GM18519 (cell line): Measurements from ENCODE around the gene FAM163B.
"Not testable (repeated sequence)": the region's sequence is repeated elsewhere in the genome, so short reads cannot be mapped to it uniquely, and the experiment has no call there.

ENCODE experiments used
- ATAC-seq: cut with Tn5 transposase; IDR thresholded peaks from one replicate; pipeline ENCODE4 v1.9.1; 2021; ENCODE audit warnings: mild to moderate bottlenecking, moderate library complexity; ENCODE audit not compliant: unreplicated experiment, low FRiP score

FAM163B gene

GRCh38 chr9:133640160-133640559, 31.0 kb upstream of the FAM163B start:
- ATAC-seq, result no peak

GRCh38 chr9:133639613-133640012, 30.4 kb upstream of the FAM163B start:
- no peak for ATAC-seq

- ATAC-seq, result no peak
Observed at GRCh38 chr9:133638711-133639110, 29.5 kb upstream of the FAM163B start.

- ATAC-seq, result no peak
Observed at GRCh38 chr9:133638076-133638475, 28.9 kb upstream of the FAM163B start.

- no peak for ATAC-seq
Observed at GRCh38 chr9:133637451-133638055, 28.4 kb upstream of the FAM163B start.

- ATAC-seq, result no peak
Observed at GRCh38 chr9:133636902-133637301, 27.7 kb upstream of the FAM163B start.

- ATAC-seq, result no peak
Observed at GRCh38 chr9:133635533-133636531, 26.6 kb upstream of the FAM163B start, which contains the start of gene DBH. DBH (plus strand) TSS chr9:133636363; CDS start chr9:133636372, 9 bp downstream.

GRCh38 chr9:133635098-133635497, 25.9 kb upstream of the FAM163B start:
- ATAC-seq, result no peak

GRCh38 chr9:133634081-133634691, 25.0 kb upstream of the FAM163B start:
- no peak for ATAC-seq

GRCh38 chr9:133633681-133634080, 24.5 kb upstream of the FAM163B start:
- no peak for ATAC-seq

GRCh38 chr9:133632806-133633680, 23.9 kb upstream of the FAM163B start:
- ATAC-seq, result no peak

- no peak for ATAC-seq
Observed at GRCh38 chr9:133631111-133631510, 21.9 kb upstream of the FAM163B start.

GRCh38 chr9:133629221-133630110, 20.3 kb upstream of the FAM163B start:
- no peak for ATAC-seq

GRCh38 chr9:133628766-133629165, 19.6 kb upstream of the FAM163B start:
- ATAC-seq, result no peak

- ATAC-seq, result no peak
Observed at GRCh38 chr9:133627341-133627740, 18.2 kb upstream of the FAM163B start.

GRCh38 chr9:133626008-133626407, 16.8 kb upstream of the FAM163B start:
- not testable (repeated sequence) for ATAC-seq

GRCh38 chr9:133622555-133622954, 13.4 kb upstream of the FAM163B start:
- ATAC-seq, result no peak

- no peak for ATAC-seq
Observed at GRCh38 chr9:133621725-133622267, 12.6 kb upstream of the FAM163B start.

GRCh38 chr9:133619791-133620190, 10.6 kb upstream of the FAM163B start:
- no peak for ATAC-seq
